Jurkat, Clone E6-1 (cell line): ENCODE results near the gene TAOK1.

Experiments
- DNase-seq: peaks from one replicate; pipeline ENCODE4 v3.0.0-alpha.2; 2011; ENCODE audit warnings: low read depth, low spot score
- H3K4me3 ChIP-seq: 2 replicates; pipeline ENCODE4 v1.5.1; 2011; ENCODE audit warnings: mild to moderate bottlenecking, low read length, control low read depth, moderate library complexity

Gene TAOK1

DNA sequence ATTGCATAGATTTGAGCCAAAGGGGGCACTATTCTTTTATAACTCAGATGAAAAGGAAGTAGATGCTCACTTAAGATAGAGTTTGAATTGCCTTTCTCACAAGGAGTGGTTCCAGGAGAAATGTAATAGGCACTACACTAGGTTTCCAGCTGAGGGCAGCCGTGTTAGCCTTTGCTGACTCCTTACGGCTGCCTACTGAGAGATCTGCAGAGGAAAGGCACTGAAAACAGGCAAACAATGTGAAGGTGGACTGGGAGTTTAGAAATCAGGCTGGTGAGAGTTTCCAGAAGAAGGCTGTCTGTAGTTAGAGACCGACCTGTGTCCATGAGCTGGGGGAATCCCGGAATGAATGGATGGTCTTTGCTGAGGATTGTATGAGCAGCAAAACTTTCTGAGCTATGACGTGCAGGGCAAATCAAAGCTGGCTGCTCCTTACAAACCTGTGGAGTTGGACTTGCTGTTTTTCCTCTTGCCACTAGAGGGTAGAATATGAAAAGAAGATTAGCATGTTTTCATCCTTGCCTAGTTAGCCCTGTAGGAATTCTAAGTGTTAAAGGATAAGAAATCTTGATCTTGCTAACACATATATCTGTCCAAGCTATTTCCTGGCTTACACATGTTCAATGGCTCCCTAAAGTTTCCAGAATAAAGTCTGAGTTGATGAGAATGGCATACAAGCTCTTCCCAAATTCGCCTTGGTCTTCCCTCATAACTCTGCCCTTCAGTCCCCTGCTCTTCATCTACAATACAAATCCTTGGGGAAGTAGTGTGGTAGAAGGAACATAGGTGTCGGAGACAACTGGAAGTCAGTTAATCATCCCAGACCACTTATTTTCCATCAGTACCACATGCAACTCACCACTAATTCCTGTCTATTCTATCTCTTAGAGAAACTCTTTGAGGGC lies 20.1 kb upstream of the TAOK1 start:
- DNase-seq: peak; percentile 71
- no peak overlapping the region for H3K4me3 ChIP-seq

DNA sequence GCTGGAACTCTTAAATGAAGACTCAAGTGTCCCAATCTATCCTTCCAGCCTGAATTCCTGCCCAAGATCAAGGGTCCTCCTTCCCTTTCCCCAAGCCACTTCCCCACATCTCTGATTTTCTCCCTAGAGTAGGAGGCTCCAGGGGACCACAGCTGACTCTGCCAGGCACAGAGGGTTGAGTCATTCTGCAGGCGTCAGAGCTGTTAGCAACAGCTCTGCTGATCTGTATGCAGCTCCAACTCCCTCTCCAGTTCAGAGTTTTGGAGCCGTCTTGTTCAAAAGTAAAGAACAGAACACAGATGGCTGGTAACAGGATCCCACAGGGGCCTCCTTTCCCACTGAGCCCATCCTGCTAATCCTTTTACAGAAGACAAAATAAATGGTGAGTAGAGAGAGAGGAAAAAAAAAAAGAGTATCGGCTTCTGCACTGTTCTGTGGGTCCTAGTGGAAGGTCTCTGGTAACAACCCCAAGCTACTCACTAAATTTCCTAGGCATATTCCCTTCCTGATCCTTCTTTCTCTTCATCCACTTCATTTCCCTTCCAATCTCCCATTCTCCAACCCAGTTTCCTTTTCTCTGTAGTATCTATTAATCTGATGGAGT lies 13.4 kb upstream of the TAOK1 start:
- no peak for DNase-seq
- H3K4me3 ChIP-seq: no peak overlapping the region

DNA sequence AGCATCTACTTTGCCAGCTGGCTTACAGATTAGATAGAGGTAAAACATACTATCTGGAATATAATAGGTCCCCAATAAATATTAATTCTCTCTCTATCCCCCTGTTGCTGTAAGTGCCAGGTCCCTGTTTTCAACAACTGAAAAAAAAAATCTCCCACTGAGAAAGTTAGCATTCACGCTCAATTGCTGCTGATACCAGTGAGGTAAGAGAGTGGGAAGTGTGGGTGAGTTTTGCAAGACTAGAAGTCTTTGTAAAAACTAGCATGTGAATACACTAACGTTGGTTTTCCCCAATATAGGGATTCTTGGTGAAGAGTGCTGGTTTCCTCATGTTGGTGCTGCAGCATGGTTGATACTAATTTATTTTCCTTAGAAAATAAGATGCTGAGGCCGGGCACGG lies 11.7 kb upstream of the TAOK1 start:
- H3K4me3 ChIP-seq: no peak overlapping the region
- no peak for DNase-seq

DNA sequence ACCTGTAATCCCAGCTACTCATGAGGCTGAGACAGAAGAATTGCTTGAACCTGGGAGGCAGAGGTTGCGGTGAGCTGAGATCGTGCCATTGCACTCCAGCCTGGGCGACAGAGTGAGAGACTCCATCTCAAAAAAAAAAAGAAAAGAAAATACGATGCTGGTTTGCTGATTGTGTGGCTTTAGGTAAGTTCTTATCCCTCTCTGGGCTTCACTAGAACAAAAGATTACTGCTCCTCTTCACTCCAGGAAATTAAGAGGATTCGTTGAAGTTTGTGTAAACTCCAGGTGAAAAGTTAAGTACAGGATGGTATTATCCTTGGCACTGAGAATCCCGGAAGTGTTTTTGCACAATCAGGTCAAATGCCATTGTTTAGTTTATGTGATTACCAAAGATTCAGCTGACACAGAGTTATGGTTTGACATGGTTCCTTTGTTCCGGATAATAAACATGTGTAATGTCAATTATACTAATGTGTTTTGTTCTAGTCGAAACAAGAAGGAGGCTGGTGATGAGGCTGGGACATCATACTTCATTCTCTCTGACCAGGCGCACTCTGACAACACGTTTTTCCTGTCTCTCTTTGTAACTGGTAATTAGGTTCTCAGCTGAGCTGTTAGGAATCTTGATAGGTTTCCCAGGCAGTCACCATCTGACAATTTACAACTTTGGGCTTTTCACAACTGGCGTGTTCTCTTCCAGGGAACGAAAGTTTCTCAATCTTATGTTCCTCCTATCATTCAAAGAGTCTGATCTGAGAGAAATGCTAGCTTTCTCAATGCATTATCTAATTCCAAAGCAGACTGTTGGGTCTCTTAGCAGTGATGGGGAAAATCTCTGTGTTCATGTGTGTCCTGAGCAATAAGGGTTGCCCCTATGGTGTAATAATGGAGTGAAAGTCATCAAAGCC lies 10.8 kb upstream of the TAOK1 start:
- H3K4me3 ChIP-seq: no peak overlapping the region
- DNase-seq: no peak

DNA sequence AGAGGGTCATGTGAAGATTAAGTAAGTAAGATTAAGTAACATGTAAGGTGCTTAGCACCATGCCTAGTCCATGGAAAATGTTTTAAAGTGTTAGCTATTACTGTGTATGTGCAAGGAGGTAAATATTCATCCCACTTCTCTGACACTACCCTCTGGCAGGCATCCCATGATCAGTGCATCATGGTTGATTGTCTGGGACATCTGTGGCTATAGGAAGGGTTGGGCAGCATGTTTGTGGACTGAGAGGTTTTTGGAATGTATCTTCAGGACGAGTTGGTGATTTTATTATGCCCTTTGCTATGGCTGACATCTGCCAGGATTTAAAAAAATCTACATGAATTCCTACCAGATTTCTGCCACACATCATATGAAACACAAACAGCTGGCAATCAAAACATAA lies 6.5 kb upstream of the TAOK1 start:
- DNase-seq: no peak
- no peak overlapping the region for H3K4me3 ChIP-seq

DNA sequence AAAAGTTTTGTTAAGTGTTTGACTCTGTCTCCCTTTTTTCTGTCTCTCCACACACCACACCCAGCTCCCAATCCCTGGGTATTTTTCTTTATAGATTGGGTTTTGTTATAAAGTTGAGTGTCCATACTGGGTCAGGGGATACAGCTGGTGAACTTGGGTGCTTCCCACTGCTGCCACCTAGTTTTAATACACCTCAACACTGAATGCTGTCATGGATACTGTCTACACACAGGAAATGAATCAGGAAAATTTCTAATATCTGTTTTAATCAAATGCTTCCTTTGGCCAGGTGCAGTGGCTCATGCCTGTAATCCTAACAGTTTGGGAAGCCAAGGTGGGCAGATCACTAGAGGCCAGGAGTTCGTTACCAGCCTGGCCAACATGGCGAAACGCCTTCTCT lies 5.3 kb upstream of the TAOK1 start:
- DNase-seq: no peak
- no peak overlapping the region for H3K4me3 ChIP-seq

DNA sequence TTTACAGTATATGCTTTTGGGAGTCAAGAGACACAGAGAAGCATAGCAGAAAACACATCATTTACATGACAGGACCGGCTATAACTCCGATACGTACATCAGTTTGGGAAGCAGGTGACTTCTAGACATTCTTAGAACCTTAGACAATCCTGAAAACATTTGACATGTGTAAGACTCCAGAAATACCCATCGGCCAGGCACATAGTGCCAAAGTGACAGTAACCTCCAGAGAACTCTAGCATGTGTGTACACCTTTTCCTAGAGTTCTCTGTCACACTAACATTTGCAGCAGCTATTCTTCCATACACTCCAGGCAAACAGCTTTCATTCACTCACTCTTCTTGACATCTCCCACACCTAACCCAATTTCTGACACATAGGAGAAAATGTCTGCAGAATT lies 3.4 kb upstream of the TAOK1 start:
- no peak overlapping the region for H3K4me3 ChIP-seq
- no peak for DNase-seq

DNA sequence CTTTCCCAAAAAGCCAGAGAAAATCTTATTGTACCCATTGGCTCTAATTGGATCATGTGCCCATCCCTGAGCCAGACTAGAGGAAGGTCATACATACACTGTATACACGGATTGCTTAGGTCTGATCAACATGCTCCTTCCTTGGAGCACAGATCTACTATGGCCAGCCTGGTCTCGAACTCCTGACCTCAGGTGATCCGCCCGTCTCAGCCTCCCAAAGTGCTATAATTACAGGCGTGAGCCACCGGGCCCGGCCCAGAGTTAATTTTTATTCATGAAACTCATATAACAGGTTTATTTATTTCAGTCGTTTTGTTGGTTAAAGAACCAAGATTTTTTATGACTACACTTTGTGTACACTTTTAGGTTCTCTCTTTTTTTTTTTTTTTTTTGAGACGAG lies 1.2 kb upstream of the TAOK1 start:
- no peak for DNase-seq
- H3K4me3 ChIP-seq: no peak overlapping the region

DNA sequence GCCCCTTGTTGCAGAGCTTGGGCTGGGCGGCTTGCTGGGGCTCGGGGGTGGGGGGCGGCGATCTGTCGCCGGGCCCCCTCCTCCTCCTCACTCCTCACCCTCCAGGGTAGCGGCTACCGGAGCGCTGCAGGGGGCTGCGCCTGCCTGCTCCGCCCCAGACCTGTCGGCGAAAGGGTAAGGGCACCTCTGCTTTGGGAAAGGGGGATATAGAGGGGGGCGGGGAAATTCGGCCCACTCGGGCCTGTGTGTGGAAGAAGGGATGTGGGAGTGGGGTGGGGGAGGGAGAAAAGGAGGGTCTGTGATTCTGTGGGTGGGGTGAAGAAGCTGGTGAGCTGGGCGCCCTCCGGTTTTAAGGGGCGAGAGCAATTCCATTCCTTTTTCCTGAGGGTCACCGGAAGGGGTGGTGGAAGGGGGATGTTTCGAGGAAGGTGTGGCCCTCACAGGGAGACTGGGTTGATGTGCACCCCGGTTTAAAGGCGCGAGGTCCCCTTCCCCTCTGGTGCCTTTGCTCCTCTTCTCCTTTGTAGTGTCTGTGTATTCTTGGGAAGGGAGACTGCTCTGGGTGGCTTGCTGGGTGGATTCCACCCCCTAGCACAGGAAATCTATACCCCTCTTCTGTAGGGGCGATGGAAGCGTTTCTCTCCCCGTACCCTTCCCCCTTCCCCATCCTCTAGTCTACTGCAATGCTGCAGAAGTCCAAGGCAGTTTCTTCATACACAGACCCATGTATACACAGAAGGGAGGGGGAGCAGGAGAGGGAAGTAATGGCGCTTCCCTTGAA lies 878 bp downstream of the TAOK1 start:
- peak overlapping the region; percentile 95 for H3K4me3 ChIP-seq
- DNase-seq: no peak

DNA sequence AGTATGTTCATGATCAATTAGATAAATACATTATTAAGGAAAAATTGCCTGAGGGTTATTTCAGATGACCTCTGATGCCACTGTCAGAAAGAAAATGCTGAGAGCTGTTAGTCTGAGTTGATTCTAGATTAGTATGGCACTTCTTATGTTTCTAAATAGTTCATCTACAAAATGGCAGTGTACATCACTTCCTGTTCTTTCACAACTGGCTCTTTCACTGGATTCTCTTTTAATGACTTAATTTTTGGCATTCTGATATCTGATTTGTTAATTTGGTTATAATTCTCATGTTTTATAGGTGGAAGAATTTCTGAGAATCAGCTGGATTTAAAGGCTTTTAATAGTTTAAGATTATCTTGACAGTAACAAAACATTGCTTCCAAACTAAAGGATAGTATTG lies 3.3 kb downstream of the TAOK1 start:
- no peak overlapping the region for H3K4me3 ChIP-seq
- no peak for DNase-seq

DNA sequence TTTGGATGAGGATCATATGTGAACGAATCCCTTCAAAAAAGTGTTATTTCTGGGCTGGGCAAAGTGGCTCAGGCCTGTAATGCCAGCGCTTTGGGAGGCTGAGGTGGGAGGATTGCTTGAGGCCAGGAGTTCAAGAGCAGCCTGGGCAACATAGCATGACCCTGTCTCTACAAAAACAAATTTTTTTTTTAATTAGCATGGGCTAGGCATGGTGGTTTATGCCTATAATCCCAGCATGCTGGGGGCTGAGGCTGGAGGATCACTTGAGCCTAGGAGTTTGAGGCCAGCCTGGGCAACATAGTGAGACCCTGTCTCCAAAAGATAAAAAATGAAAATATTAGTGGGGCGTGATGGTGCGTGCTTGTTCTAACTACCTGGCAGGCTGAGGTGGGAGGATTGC lies 4.6 kb downstream of the TAOK1 start:
- no peak for DNase-seq
- H3K4me3 ChIP-seq: no peak overlapping the region

DNA sequence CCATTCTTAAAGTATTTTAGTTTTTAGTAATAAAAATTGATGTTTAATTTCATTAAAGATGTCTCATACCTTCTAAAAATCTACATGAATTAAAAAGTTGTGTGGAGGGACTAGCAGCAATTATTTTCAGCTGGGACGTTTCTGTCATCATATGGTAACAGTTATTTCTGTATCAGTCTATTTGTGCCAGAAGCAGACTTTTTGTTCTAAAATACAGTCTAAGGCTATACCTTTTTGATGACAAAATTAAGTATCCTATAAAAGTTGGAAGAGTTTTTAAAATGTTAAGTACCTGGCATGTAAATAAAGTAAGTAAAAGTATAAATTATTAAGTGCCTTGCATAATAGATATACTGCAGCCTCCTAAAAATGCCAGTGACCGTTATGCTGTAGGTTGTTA lies 5.9 kb downstream of the TAOK1 start:
- DNase-seq: no peak
- no peak overlapping the region for H3K4me3 ChIP-seq

DNA sequence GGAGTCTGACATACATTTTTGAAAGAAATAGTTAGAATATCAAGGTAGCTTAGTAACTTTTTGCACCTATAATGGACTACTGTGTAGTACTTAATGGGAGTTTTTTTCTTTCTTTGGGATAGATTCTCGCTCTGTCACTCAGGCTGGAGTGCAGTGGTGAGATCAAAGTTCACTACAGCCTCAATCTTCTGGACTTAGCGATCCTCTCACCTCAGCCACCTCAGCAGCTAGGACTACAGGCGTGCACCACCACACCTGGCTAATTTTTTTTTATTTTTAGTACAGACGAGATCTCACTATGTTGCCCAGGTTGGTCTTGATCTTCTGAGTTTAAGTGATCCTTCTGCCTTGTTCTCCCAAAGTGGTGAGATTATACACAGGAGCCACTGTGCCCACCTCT lies 9.5 kb downstream of the TAOK1 start:
- DNase-seq: no peak
- H3K4me3 ChIP-seq: no peak overlapping the region

DNA sequence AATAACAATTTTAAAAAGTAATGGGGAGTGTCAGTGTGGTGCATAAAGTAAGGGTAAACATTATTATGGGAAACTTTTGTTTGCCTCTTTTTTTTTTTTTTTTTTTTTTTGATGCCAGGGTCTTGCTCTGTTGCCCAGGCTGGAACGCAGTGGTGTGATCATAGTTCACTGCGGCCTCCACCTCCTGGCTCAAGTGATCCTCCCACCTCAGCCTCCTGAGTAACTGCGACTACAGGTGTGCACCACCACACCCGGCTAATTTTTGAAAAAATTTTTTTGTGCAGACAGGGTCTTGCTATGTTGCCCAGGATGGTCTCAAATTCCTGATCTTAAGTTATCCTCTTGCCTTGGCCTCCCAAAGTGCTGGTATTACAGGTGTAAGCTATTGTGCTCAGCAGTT lies 10.7 kb downstream of the TAOK1 start:
- DNase-seq: no peak

DNA sequence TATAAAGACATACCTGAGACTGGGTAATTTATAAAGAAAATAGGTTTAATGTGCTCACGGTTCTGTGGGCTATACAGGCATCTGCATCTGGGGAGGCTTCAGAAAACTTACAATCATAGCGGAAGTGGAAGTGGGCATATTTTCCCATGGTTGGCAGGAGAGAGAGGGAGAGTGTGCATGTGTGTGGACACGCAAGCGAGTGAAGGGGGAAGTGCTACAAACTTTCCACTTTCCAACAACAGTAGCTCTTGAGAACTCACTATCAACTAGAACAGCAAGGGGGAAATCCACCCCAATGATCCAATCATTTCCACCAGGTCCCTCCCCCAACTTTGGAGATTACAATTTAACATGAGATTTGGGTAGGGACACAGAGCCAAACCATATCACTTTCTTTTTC lies 11.1 kb downstream of the TAOK1 start:
- H3K4me3 ChIP-seq: no peak overlapping the region
- DNase-seq: no peak

More for the DNA sequence above, 10.7 kb downstream of the TAOK1 start:
- no peak overlapping the region for H3K4me3 ChIP-seq

DNA sequence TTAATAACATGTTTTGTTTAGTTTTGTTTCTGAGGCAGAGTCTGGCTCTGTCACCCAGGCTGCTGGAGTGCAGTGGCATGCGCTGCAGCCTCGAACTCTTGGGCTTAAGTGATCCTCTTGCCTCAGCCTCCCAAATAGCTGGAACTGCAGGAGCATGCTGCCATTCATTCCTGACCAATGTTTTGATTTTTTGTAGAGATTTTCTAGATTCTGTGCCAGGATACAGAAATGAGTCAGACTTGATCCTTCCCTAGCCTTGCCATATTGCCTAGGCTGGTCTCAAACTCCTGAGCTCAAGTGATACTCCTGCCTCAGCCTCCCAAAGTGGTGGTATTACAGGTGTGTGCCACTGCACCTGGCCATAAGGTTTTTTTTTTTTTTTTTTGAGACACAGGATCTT lies 17.7 kb downstream of the TAOK1 start:
- H3K4me3 ChIP-seq: no peak overlapping the region
- DNase-seq: no peak

DNA sequence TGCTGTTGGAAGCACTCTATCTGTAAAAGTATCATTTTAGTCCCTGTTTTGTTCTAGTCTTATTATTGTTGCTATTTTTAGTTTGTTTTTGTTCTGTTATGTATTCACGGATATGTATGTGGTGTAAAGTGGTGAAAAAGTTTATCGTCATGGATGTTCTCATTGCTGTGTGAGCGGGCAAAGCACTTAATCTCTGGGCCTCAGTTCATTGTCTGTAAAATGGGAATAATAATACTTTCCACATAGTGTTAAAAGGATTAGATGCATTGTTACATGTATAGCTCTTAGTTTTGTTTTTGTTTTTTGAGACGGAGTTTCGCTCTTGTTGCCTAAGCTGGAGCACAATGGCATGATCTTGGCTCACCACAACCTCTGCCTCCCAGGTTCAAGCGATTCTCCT lies 19.8 kb downstream of the TAOK1 start:
- DNase-seq: no peak
- H3K4me3 ChIP-seq: no peak overlapping the region

DNA sequence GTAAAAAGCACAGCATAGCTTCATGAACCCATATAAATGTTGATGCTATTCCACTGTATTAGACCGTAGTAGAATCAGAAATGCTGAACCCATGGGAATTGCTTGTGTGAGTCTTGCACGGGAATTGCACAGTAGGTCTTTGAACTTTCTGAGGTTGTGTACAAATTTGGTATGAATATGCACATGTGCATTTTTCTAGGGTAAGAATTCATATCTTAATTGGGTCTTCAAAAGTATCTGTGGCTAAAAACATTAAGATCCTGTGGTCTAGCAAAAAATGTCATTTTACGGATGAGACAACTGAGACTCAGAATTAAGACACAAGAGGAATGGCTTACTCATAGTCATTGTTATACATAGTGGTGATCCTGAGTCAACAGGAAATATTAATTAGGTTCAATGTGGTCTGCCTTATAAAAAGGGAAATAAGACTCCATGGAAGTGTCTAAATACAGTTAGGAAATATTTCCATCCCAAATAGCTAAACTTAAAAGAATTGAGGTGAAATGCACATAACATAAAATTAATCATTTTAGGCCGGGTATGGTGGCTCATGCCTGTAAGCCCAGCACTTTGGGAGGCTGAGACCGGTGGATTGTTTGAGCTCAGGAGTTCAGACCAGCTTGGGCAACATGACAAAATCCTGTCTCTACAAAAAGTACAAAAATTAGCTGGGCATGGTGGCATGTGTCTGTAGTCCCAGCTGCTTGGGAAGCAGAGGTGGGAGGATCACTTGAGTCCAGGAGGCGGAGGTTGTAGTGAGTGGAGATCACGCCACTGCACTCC lies 22.8 kb downstream of the TAOK1 start:
- no peak for DNase-seq
- H3K4me3 ChIP-seq: no peak overlapping the region
